HepG2 (cell line): Measurements from ENCODE around the gene PCBD1. TPM values are rescaled to one million over a fixed set of nuclear protein-coding genes. Genes with fewer than 3 reads are reported as not detected.

ENCODE experiments used
- ATAC-seq: fragments of 200-7000 bp; cut with Tn5 transposase; 3 replicates; pipeline ENCODE4 v1.9.1; 2020; ENCODE audit warnings: mild to moderate bottlenecking, moderate library complexity
- BruUV-seq: library from RNA; stranded (reverse); fragments of 400-500 nt; replicated peaks from 2 replicates; lab custom pipeline; 2021; lab: Mats Ljungman, UMichigan
- CTCF ChIA-PET: fragments of 300-600 bp; formaldehyde crosslinking; extraction: SDS; loops from one replicate; lab custom pipeline; 2021; ENCODE audit warnings: low total read pairs, inconsistent platforms, low intra/inter-chr PET ratio; lab: Yijun Ruan, JAX
- POLR2A ChIA-PET: fragments of 350-600 bp; sonication (Branson Sonifier 250); formaldehyde crosslinking; loops from one replicate; lab custom pipeline; 2020; ENCODE audit warnings: antibody characterized with exemption, inconsistent platforms; lab: Yijun Ruan, JAX
- DNase-seq: peaks from one replicate; pipeline ENCODE4 v3.0.0-alpha.2; 2015; ENCODE audit warnings: low spot score
- FAIRE-seq: peaks from 3 replicates; lab custom pipeline; 2011; peaks lifted over from hg19 to GRCh38; lab: Jason Lieb, UNC
- H2AFZ ChIP-seq: one replicate; pipeline ENCODE4 v1.6.1; 2011; ENCODE audit warnings: low read length, inconsistent platforms
- H3K27ac ChIP-seq: fragments of 300-600 bp; 3 replicates; pipeline ENCODE4 v1.8.0; 2011; ENCODE audit warnings: mixed run types, mild to moderate bottlenecking, mixed read lengths, low read length, inconsistent platforms; ENCODE audit not compliant: insufficient read depth; ENCODE audit errors: extremely low read length
- H3K27me3 ChIP-seq, 2 experiments: fragments of 200-600 bp in 1 of 2; 2 replicates in 1 of 2; 3 replicates in 1 of 2; pipeline versions ENCODE4 v1.6.0 to v1.8.0; 2011; ENCODE audit warnings: low read length in 2 of 2, mild to moderate bottlenecking in 2 of 2, moderate library complexity in 2 of 2, inconsistent platforms in 1 of 2; ENCODE audit not compliant: insufficient read depth in 2 of 2, control insufficient read depth in 1 of 2
- H3K36me3 ChIP-seq, 2 experiments: fragments of 200-600 bp in 1 of 2; replicated peaks in 1 of 2; 2 replicates in 1 of 2; 3 replicates in 1 of 2; pipeline versions ENCODE4 v1.5.1 to v1.8.0; 2011; ENCODE audit warnings: low read length in 2 of 2, inconsistent platforms in 1 of 2; ENCODE audit not compliant: insufficient read depth in 2 of 2, control insufficient read depth in 1 of 2
- H3K4me1 ChIP-seq: 2 replicates; pipeline ENCODE4 v1.5.1; 2012; ENCODE audit warnings: low read length, inconsistent platforms; ENCODE audit not compliant: insufficient read depth
- H3K4me2 ChIP-seq: 2 replicates; pipeline ENCODE4 v1.6.0; 2011; ENCODE audit warnings: low read depth, low read length, inconsistent platforms
- H3K4me3 ChIP-seq, 3 experiments: fragments of 200-600 bp in 1 of 3; sonication (generic), shearing (Covaris generic) in 1 of 3; replicated peaks in 1 of 3; 2 replicates each; pipeline ENCODE4 v1.5.1; 2011 to 2016; ENCODE audit warnings: low read length in 3 of 3, inconsistent platforms in 2 of 3, low read depth in 2 of 3, mild to moderate bottlenecking in 2 of 3, control low read depth in 1 of 3, mixed read lengths in 1 of 3; ENCODE audit not compliant: insufficient read depth in 1 of 3
- H3K79me2 ChIP-seq: one replicate; pipeline ENCODE4 v1.6.1; 2011; ENCODE audit warnings: low read length, inconsistent platforms; ENCODE audit not compliant: insufficient read depth
- H3K9ac ChIP-seq: 2 replicates; pipeline ENCODE4 v1.6.0; 2011; ENCODE audit warnings: mild to moderate bottlenecking, low read depth, low read length, inconsistent platforms; ENCODE audit not compliant: insufficient read depth
- H3K9me3 ChIP-seq: 2 replicates; pipeline ENCODE4 v1.5.1; 2012; ENCODE audit warnings: mild to moderate bottlenecking, low read length
- H4K20me1 ChIP-seq: 2 replicates; pipeline ENCODE4 v1.6.0; 2011; ENCODE audit warnings: inconsistent platforms, mild to moderate bottlenecking, low read length, moderate library complexity; ENCODE audit not compliant: insufficient read depth
- ATF7-NPFF ChIP-seq: sonication (generic); formaldehyde crosslinking; IDR thresholded peaks from 2 replicates; pipeline ENCODE4 v1.8.1; 2023; ENCODE audit warnings: mild to moderate bottlenecking, low read depth, missing genetic modification reagents, moderate library complexity
- HCFC1 ChIP-seq: fragments of 150-350 bp; IDR thresholded peaks from 2 replicates; pipeline ENCODE4 v1.6.1; 2014; ENCODE audit warnings: low read depth, low read length
- HES4 ChIP-seq: sonication (generic); formaldehyde crosslinking; IDR thresholded peaks from 2 replicates; pipeline ENCODE4 v1.9.0; 2021; ENCODE audit warnings: mild to moderate bottlenecking, missing genetic modification reagents, borderline replicate concordance
- NFE2L1 ChIP-seq: sonication (generic); formaldehyde crosslinking; IDR thresholded peaks from 2 replicates; pipeline ENCODE4 v1.4.0; 2020; ENCODE audit warnings: missing genetic modification reagents, mild to moderate bottlenecking, borderline replicate concordance
- NR1H2 ChIP-seq: sonication (generic); formaldehyde crosslinking; IDR thresholded peaks from 2 replicates; pipeline ENCODE4 v1.8.1; 2022; ENCODE audit warnings: low read depth, missing genetic modification reagents, borderline replicate concordance
- PCBP1 ChIP-seq: fragments of 200-400 bp; formaldehyde crosslinking; IDR thresholded peaks from 2 replicates; pipeline ENCODE4 v1.6.1; 2017; ENCODE audit warnings: mild to moderate bottlenecking, low read depth, low read length, borderline replicate concordance
- RBFOX2 ChIP-seq: fragments of 200-400 bp; formaldehyde crosslinking; IDR thresholded peaks from 2 replicates; pipeline ENCODE4 v1.6.1; 2017; ENCODE audit warnings: low read depth, mild to moderate bottlenecking, low read length
- SETDB1 ChIP-seq: sonication (generic); formaldehyde crosslinking; IDR thresholded peaks from 2 replicates; pipeline ENCODE4 v1.5.1; 2020; ENCODE audit warnings: missing genetic modification reagents, mild to moderate bottlenecking, borderline replicate concordance
- SP5 ChIP-seq: IDR thresholded peaks from 2 replicates; pipeline ENCODE4 v1.6.1; 2016; ENCODE audit warnings: low read depth, borderline replicate concordance
- TGIF2 ChIP-seq: IDR thresholded peaks from 2 replicates; pipeline ENCODE4 v1.6.1; 2016; ENCODE audit warnings: control low read depth, missing compliant biosample characterization
- ZNF367 ChIP-seq: sonication (generic); formaldehyde crosslinking; IDR thresholded peaks from 2 replicates; pipeline ENCODE4 v1.4.0; 2020; ENCODE audit warnings: missing genetic modification reagents, borderline replicate concordance
- ZNF674 ChIP-seq: sonication (generic); formaldehyde crosslinking; IDR thresholded peaks from 2 replicates; pipeline ENCODE4 v1.5.0; 2020; ENCODE audit warnings: low read depth, mild to moderate bottlenecking, missing genetic modification reagents
- ZNF724P ChIP-seq: sonication (generic); formaldehyde crosslinking; IDR thresholded peaks from 2 replicates; pipeline ENCODE4 v1.8.0; 2022; ENCODE audit warnings: missing genetic modification reagents, borderline replicate concordance
- WGBS: methylation state at CpG from one replicate; pipeline ENCODE4 v1.1.6; 2017; ENCODE audit warnings: low lambda C conversion rate; 5-methylcytosine and 5-hydroxymethylcytosine counted together
- in situ Hi-C: cut with HindIII; loops from 2 replicates; pipeline ENCODE4 v1.10.0; 2017; ENCODE audit warnings: low pct_unique_long_range_greater_than_20kb; ENCODE audit not compliant: extremely low pct_ligation_motif_present
- intact Hi-C: fragments of 100-400 bp; cut with micrococcal nuclease; formaldehyde crosslinking; loops from one replicate; pipeline ENCODE4 v1.10.0; 2022; ENCODE audit not compliant: unreplicated experiment
- polyA plus RNA-seq, 8 experiments: library from polyadenylated mRNA; depleted of rRNA in 3 of 8; stranded (reverse) in 7 of 8; unstranded in 1 of 8; fragments of >200 nt; fragmentation: Illumina TruSeq in 4 of 8; extraction: Trizol in 4 of 8; gene quantifications; 2 replicates each; pipeline versions ENCODE4 v1.2.1 to v1.2.3, GENCODE V29; 2011 to 2016; ENCODE audit warnings: low read depth in 4 of 8, missing spikeins in 1 of 8, mixed read lengths in 1 of 8; ENCODE audit not compliant: insufficient read depth in 1 of 8
- total RNA-seq, 5 experiments: library from RNA; depleted of rRNA; stranded (reverse); fragments of >200 nt; fragmentation: Illumina TruSeq; extraction: Trizol; gene quantifications; 2 replicates each; pipeline ENCODE4 v1.2.3, GENCODE V29; 2016; ENCODE audit warnings: low read depth in 1 of 5
- TF ChIP-seq, protein P1 (sequence below): sonication (generic); formaldehyde crosslinking; IDR thresholded peaks from 2 replicates; pipeline ENCODE4 v1.4.0; 2020; ENCODE audit warnings: mild to moderate bottlenecking, missing genetic modification reagents
- TF ChIP-seq, protein P2 (sequence below): IDR thresholded peaks from 2 replicates; pipeline ENCODE4 v1.6.1; 2016; ENCODE audit warnings: missing compliant biosample characterization, missing genetic modification reagents, borderline replicate concordance

Gene PCBD1
- total and polyA plus RNA-seq, 2 of the 13 experiments (the other 11 are each of a cell fraction or from before 2014, with no cell fraction given): 95.3 to 168 TPM

DNA sequence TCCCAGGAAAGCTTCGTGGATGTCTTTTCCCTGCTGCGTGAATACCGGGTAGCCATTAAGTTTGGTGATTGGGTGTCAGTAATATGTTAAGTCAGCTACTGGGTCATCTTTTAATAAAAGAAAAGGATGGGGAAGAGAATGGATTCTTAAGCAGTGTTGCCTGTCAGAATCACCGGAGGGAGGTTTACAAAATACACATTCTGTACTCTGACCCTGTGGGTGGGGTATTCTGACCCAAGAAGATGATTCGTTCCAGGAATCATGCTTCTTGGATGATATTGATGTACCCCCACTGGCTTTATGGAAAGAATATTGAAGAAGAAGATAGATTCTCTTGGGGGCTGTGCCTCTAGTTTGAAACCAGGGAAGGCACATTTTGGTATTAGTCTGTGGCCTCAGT is 54.3 kb downstream of the PCBD1 start:
- no peak for DNase-seq
- Histone ChIP-seq H3K27ac (no peak overlapping the region), H3K36me3 (peaks cover 0 to 3% of the 10 kb centered on the region in 2 experiments; a peak in 2 of 5 replicates), H3K4me1 (peaks cover 48% of the 10 kb centered on the region), H2AFZ (no peak overlapping the region), H3K27me3 (no peaks in the 10 kb centered on the region), H3K4me2 (no peak overlapping the region), H3K4me3 (no peak overlapping the region), H3K9ac (no peak overlapping the region), H3K79me2 (peaks cover 20% of the 10 kb centered on the region), H3K9me3 (peaks cover 6% of the 10 kb centered on the region; the same call in 1 of the 2 replicates), H4K20me1 (no peaks in the 10 kb centered on the region)
- no TSS peak for BruUV-seq
- WGBS: 87% methylated on average over 5 of the region's 5 CpGs
- TF ChIP-seq ZNF367 (CRISPR knock-in tag) (no peak), ATF7-NPFF (CRISPR knock-in tag) (no peak), ZNF674 (no peak), SP5 (CRISPR knock-in tag) (no peak), HES4 (CRISPR knock-in tag) (no peak), PCBP1 (no peak), HCFC1 (no peak), RBFOX2 (no peak), SETDB1 (CRISPR knock-in tag) (no peak), NFE2L1 (CRISPR knock-in tag) (no peak), TGIF2 (CRISPR knock-in tag) (no peak), ZNF724P (CRISPR knock-in tag) (no peak), NR1H2 (CRISPR knock-in tag) (no peak)
- TF ChIP-seq, protein P1, sequence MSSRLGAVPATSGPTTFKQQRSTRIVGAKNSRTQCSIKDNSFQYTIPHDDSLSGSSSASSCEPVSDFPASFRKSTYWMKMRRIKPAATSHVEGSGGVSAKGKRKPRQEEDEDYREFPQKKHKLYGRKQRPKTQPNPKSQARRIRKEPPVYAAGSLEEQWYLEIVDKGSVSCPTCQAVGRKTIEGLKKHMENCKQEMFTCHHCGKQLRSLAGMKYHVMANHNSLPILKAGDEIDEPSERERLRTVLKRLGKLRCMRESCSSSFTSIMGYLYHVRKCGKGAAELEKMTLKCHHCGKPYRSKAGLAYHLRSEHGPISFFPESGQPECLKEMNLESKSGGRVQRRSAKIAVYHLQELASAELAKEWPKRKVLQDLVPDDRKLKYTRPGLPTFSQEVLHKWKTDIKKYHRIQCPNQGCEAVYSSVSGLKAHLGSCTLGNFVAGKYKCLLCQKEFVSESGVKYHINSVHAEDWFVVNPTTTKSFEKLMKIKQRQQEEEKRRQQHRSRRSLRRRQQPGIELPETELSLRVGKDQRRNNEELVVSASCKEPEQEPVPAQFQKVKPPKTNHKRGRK (CRISPR knock-in tag): no peak
- TF ChIP-seq, protein P2, sequence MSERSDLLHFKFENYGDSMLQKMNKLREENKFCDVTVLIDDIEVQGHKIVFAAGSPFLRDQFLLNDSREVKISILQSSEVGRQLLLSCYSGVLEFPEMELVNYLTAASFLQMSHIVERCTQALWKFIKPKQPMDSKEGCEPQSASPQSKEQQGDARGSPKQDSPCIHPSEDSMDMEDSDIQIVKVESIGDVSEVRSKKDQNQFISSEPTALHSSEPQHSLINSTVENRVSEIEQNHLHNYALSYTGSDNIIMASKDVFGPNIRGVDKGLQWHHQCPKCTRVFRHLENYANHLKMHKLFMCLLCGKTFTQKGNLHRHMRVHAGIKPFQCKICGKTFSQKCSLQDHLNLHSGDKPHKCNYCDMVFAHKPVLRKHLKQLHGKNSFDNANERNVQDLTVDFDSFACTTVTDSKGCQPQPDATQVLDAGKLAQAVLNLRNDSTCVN (CRISPR knock-in tag): no peak
- in situ Hi-C loops (no loop called here), intact Hi-C loops (loop anchor here (2.0 kb wide), 1 partner anchor 19 kb away; no protein-coding TSS in a partner anchor)
- CTCF ChIA-PET: no interaction called here
- FAIRE-seq: no peak
- no peak for ATAC-seq
- POLR2A ChIA-PET: no interaction called here
